Activated T-cell treated with anti-CD3 and anti-CD28 coated beads, Interleukin-2, amount 50 U/mL, for 4 hours (primary cell): ENCODE measurements around the gene DIP2A. TPM values are rescaled to one million over a fixed set of nuclear protein-coding genes. Genes with fewer than 3 reads are reported as not detected.
A peak's percentile ranks its signal among the peaks of the same experiment; 100 is the strongest.

Source experiments
- ATAC-seq, 2 donors: fragments of 200-7000 bp; cut with Tn5 transposase; one replicate each; pipeline ENCODE4 v1.10.0; 2021
- DNase-seq: peaks from one replicate; pipeline ENCODE4 v3.0.0-alpha.2; 2020
- H3K27me3 Mint-ChIP-seq: one replicate; pipeline ENCODE4 v1.8.0; 2021; ENCODE audit warnings: low read depth, mixed read lengths
- H3K36me3 Mint-ChIP-seq: one replicate; pipeline ENCODE4 v1.8.0; 2022; ENCODE audit warnings: mixed read lengths; ENCODE audit not compliant: insufficient read depth
- H3K4me1 Mint-ChIP-seq: one replicate; pipeline ENCODE4 v1.8.0; 2021; ENCODE audit warnings: low read depth, mixed read lengths
- H3K4me3 Mint-ChIP-seq: one replicate; pipeline ENCODE4 v1.8.0; 2021; ENCODE audit warnings: mild to moderate bottlenecking, moderate library complexity, mixed read lengths
- H3K9me3 Mint-ChIP-seq: one replicate; pipeline ENCODE4 v1.8.0; 2021; ENCODE audit warnings: mixed read lengths
- total RNA-seq, 3 donors: library from RNA; stranded (reverse); gene quantifications; one replicate each; pipeline ENCODE4 v1.2.1, GENCODE V29; 2021

DIP2A gene
- total RNA-seq = 10 to 100 TPM; 17.8 to 19.5 (median 18.9) TPM

- H3K36me3 Mint-ChIP-seq = peaks cover 4% of the 10 kb centered on the region
- peak within 1 kb of the TSS; percentile 88 for H3K4me3 Mint-ChIP-seq
- no peaks in the 10 kb centered on the region for H3K9me3 Mint-ChIP-seq
- no peaks in the 10 kb centered on the region for H3K27me3 Mint-ChIP-seq
- H3K4me1 Mint-ChIP-seq = peaks cover 43% of the 10 kb centered on the region
- ATAC-seq (peak; percentile 98), DNase-seq (peak; percentile 90)
These were observed at the start of gene DIP2A for GRCh38 chr21:46458315-46459023. TSS of gene DIP2A (plus strand) at chr21:46458891. CDS start at chr21:46459132, 241 bp downstream.

GRCh38 chr21:46409641-46410406 is 48.9 kb upstream of the DIP2A start:
- peaks cover 5% of the 10 kb centered on the region for H3K36me3 Mint-ChIP-seq
- no peak overlapping the region for H3K4me3 Mint-ChIP-seq
- H3K27me3 Mint-ChIP-seq = no peaks in the 10 kb centered on the region
- no peaks in the 10 kb centered on the region for H3K9me3 Mint-ChIP-seq
- ATAC-seq (no peak), DNase-seq (no peak)
- H3K4me1 Mint-ChIP-seq = no peaks in the 10 kb centered on the region

- no peaks in the 10 kb centered on the region for H3K4me1 Mint-ChIP-seq
- H3K27me3 Mint-ChIP-seq = no peaks in the 10 kb centered on the region
- no peaks in the 10 kb centered on the region for H3K9me3 Mint-ChIP-seq
- DNase-seq (no peak), ATAC-seq (no peak)
- peaks cover 5% of the 10 kb centered on the region for H3K36me3 Mint-ChIP-seq
- no peak overlapping the region for H3K4me3 Mint-ChIP-seq
These were observed 48.2 kb upstream of the DIP2A start for GRCh38 chr21:46410516-46410915.

GRCh38 chr21:46411236-46411635 is 47.5 kb upstream of the DIP2A start:
- Mint-ChIP-seq H3K9me3 (no peaks in the 10 kb centered on the region), H3K4me3 (no peak overlapping the region), H3K27me3 (no peaks in the 10 kb centered on the region), H3K4me1 (no peaks in the 10 kb centered on the region), H3K36me3 (peaks cover 8% of the 10 kb centered on the region)
- ATAC-seq (no peak), DNase-seq (no peak)

DNA sequence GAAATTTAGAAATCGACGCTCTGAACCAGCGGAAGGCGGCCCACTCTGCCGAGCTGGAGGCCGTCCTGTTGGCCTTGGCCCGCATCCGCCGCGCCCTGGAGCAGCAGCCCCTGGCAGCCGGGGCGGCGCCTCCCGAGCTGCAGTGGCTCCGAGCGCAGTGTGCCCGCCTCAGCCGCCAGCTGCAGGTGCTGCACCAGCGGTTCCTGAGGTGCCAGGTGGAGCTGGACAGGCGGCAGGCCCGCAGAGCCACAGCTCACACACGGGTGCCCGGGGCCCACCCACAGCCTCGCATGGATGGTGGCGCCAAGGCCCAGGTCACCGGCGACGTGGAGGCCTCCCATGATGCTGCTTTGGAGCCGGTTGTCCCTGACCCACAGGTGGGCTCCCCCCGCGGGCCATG is 47.0 kb upstream of the DIP2A start:
- no peak for ATAC-seq
- no peaks in the 10 kb centered on the region for H3K27me3 Mint-ChIP-seq
- H3K4me1 Mint-ChIP-seq = no peaks in the 10 kb centered on the region
- no peak overlapping the region for H3K4me3 Mint-ChIP-seq
- DNase-seq = no peak
- no peaks in the 10 kb centered on the region for H3K9me3 Mint-ChIP-seq
- H3K36me3 Mint-ChIP-seq = peaks cover 9% of the 10 kb centered on the region

DNA sequence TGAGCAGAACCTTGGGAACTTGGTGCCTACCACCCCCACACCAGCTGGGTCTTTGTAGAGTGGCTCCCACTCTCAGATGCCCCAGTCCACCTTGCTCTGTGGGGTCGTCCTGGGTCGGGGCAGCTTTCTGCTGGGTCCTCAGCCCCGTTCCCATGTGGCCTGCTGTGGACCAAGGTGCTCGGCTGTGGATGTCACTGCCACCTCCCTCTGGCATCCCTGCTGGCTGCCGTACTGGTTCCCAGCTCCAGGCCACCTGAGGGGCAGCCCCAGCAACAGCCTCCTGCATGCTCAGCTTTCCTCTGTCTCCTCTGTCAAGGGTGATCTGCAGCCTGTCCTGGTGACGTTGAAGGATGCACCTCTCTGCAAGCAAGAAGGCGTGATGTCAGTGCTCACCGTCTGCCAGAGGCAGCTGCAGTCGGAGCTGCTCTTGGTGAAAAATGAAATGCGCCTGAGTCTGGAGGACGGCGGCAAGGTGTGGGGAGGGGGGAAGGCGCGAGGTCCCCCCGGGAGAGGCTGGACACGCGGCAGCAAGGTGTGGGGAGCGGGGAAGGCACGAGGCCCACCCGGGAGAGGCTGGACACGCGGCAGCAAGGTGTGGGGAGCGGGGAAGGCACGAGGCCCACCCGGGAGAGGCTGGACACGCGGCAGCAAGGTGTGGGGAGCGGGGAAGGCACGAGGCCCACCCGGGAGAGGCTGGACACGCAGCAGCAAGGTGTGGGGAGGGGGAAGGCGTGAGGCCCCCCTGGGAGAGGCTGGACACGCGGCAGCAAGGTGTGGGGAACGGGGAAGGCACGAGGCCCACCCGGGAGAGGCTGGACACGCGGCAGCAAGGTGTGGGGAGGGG is 45.9 kb upstream of the DIP2A start:
- Mint-ChIP-seq H3K9me3 (no peaks in the 10 kb centered on the region), H3K4me3 (no peak overlapping the region), H3K4me1 (no peaks in the 10 kb centered on the region), H3K36me3 (peaks cover 9% of the 10 kb centered on the region), H3K27me3 (no peaks in the 10 kb centered on the region)
- ATAC-seq (no peak), DNase-seq (no peak)

DNA sequence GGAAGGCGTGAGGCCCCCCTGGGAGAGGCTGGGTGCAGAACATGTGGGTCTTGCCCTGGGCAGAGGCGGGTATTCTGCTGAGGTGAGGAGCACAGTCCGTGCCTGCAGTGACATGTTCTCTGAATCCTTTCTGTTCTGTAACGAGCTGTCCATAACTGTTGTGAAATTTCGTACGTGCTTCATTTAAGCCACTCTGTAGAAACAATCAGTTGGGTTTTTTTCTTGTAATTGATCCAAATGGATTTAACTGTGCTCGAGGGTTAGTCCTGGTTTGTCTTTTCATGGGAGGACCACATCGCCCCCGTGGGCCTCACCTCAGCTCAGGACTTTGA is 45.4 kb upstream of the DIP2A start:
- H3K4me1 Mint-ChIP-seq = no peaks in the 10 kb centered on the region
- peaks cover 9% of the 10 kb centered on the region for H3K36me3 Mint-ChIP-seq
- no peak overlapping the region for H3K4me3 Mint-ChIP-seq
- ATAC-seq (no peak), DNase-seq (no peak)
- no peaks in the 10 kb centered on the region for H3K9me3 Mint-ChIP-seq
- H3K27me3 Mint-ChIP-seq = no peaks in the 10 kb centered on the region

DNA sequence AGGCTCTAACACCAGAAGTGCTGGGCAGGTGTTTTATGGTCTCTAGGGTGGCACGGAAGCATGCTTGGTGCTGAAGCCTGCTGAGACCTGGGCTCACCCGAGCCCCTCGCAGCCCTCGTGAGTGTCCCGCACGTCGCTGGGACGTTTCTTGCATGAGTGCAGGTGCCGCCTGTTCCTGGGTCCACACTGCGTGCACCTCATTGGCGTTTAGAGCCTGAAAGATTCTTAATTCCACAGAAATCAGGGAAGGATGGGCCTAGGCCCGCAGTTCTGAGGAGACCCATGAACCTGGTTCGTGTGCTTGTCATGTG is 43.8 kb upstream of the DIP2A start:
- Mint-ChIP-seq H3K27me3 (no peaks in the 10 kb centered on the region), H3K4me1 (no peaks in the 10 kb centered on the region), H3K9me3 (no peaks in the 10 kb centered on the region), H3K4me3 (no peak overlapping the region), H3K36me3 (peaks cover 14% of the 10 kb centered on the region)
- DNase-seq (no peak), ATAC-seq (no peak)

GRCh38 chr21:46416551-46416950 is 42.1 kb upstream of the DIP2A start:
- H3K9me3 Mint-ChIP-seq = no peaks in the 10 kb centered on the region
- peaks cover 17% of the 10 kb centered on the region for H3K36me3 Mint-ChIP-seq
- H3K4me1 Mint-ChIP-seq = no peaks in the 10 kb centered on the region
- ATAC-seq = no peak
- no peak for DNase-seq
- H3K4me3 Mint-ChIP-seq = no peak overlapping the region
- H3K27me3 Mint-ChIP-seq = no peaks in the 10 kb centered on the region

DNA sequence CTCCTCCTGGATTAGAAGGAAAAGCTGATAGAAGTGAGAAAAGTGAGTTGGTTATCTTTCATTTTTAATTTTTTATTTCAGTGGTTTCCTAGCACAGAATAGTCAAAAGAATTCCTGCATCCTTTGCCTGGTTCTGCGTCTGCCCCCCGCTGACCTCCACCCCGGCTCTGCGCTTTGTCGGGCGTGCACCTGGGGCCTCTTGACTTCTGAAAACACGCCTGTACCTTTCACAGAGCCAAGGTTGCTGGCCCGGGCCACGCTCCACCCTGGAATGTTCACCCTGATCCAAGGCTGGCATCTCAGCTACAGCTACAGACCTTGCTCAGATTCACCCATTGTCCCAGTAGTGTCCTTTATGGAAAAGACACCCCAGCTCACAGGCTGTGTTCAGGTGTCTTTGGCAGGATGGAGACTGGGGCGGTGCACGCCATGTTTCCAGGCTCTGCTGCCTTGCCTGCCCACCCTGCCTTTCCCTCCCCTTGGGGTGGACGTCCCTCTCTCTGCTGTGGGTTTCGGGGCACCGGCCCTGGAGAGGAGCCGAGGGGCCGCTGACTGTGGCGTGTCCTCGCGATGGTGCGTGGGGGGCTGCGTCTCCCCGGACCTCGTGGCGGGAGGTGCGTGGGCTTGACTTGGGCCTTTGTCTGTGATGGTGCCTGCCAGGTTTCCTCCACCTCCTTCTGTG is 40.3 kb upstream of the DIP2A start:
- Mint-ChIP-seq H3K36me3 (peaks cover 14% of the 10 kb centered on the region), H3K4me3 (no peak overlapping the region), H3K27me3 (no peaks in the 10 kb centered on the region), H3K4me1 (peaks cover 4% of the 10 kb centered on the region), H3K9me3 (no peaks in the 10 kb centered on the region)
- ATAC-seq (no peak), DNase-seq (no peak)

- ATAC-seq (no peak), DNase-seq (no peak)
- Mint-ChIP-seq H3K9me3 (no peaks in the 10 kb centered on the region), H3K27me3 (no peaks in the 10 kb centered on the region), H3K36me3 (peaks cover 12% of the 10 kb centered on the region), H3K4me3 (no peak overlapping the region), H3K4me1 (peaks cover 19% of the 10 kb centered on the region)
These were observed 38.2 kb upstream of the DIP2A start for GRCh38 chr21:46420241-46421190.

DNA sequence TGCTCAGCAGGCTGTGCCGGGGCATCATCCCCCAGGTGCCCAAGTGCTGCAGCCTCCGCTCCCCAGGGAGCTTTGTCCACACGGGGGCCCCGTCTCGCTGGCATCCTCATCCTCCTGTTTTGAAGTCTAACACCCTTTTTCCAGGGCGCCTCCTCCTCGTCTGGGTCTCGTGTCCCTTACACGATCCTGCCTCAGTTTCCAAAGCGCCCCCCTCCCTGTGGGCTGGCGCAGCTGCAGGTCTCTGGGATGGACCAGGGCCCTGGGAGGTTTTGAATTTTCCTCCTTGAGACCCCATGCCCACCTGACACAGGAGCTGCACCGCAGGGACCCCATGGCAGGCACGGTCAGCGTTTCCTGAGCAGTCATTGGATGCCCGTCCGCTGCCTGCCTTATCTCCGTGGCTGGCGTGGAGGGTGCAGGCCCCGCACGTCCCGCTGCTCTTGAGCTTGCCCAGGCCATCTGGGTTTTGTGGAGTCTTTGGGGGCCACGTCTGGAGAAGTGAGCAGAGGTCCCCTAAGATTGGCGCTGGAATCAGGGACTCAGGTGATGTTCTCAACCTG is 37.4 kb upstream of the DIP2A start:
- Mint-ChIP-seq H3K4me1 (peaks cover 21% of the 10 kb centered on the region), H3K9me3 (no peaks in the 10 kb centered on the region), H3K4me3 (no peak overlapping the region), H3K36me3 (peaks cover 9% of the 10 kb centered on the region), H3K27me3 (no peaks in the 10 kb centered on the region)
- no peak for DNase-seq
- ATAC-seq = no peak
